Renal cortical epithelial cell (primary cell): ENCODE results near the gene NEK1. TPM values are rescaled to one million over a fixed set of nuclear protein-coding genes. Genes with fewer than 3 reads are reported as not detected.

ENCODE experiments used
- DNase-seq: peaks from one replicate; pipeline ENCODE4 v3.0.0-alpha.2; 2011; ENCODE audit warnings: low read depth
- total RNA-seq: library from RNA; depleted of rRNA; stranded (reverse); fragments of >200 nt; gene quantifications from 2 replicates; pipeline ENCODE4 v1.2.3, GENCODE V29; 2014

The NEK1 gene, protein sequence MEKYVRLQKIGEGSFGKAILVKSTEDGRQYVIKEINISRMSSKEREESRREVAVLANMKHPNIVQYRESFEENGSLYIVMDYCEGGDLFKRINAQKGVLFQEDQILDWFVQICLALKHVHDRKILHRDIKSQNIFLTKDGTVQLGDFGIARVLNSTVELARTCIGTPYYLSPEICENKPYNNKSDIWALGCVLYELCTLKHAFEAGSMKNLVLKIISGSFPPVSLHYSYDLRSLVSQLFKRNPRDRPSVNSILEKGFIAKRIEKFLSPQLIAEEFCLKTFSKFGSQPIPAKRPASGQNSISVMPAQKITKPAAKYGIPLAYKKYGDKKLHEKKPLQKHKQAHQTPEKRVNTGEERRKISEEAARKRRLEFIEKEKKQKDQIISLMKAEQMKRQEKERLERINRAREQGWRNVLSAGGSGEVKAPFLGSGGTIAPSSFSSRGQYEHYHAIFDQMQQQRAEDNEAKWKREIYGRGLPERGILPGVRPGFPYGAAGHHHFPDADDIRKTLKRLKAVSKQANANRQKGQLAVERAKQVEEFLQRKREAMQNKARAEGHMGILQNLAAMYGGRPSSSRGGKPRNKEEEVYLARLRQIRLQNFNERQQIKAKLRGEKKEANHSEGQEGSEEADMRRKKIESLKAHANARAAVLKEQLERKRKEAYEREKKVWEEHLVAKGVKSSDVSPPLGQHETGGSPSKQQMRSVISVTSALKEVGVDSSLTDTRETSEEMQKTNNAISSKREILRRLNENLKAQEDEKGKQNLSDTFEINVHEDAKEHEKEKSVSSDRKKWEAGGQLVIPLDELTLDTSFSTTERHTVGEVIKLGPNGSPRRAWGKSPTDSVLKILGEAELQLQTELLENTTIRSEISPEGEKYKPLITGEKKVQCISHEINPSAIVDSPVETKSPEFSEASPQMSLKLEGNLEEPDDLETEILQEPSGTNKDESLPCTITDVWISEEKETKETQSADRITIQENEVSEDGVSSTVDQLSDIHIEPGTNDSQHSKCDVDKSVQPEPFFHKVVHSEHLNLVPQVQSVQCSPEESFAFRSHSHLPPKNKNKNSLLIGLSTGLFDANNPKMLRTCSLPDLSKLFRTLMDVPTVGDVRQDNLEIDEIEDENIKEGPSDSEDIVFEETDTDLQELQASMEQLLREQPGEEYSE (N-terminal part only)
- 10.9 and 20.2 TPM in 2 replicates for total RNA-seq

DNA sequence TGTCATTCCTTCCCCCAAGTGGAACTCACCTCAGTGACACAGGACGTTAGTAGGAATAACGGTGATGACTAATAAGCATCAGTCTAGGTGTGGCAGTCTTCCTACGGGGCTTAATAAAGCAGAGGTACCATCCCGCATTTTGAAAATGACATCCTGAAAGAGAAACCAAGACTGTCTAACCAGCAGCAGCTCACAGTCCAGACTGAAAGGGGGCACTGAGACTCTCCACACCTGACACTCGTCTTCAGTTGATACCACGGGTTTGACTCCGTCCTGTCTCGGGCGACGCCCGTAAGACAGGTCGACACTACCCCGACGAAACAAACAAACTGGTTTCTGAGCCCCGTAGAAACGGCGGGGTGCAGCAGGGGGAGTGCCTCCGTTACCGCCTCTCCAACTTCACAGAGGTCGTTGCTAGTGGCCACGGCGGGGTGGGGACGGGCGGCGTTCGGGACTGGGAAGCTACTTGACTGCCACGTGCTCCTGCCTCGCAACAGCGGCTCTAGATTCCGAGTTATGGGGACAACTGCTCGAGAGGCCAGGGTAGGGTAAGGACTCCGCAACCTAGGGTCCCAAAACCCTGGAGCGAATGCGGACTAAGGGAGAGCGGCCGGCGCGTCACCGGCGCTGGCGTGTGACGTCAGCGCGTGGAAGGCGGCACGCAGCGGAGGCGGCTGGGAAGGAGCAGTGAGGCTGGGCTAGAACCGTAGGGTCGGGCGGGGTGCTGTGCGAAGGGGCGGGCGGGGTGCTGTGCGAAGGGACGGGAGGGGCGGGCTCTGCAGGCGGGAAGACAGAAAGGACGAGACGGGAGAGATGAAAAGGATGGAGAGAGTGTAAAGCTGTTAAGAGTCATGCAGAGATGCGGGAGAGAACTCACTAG is at the start of gene NEK1:
TSS of gene NEK1 (minus strand) at position 593 of the 880 bp plus-strand sequence. CDS start 9,953 bp downstream, outside the sequence.
- DNase-seq = peak; percentile 56

DNA sequence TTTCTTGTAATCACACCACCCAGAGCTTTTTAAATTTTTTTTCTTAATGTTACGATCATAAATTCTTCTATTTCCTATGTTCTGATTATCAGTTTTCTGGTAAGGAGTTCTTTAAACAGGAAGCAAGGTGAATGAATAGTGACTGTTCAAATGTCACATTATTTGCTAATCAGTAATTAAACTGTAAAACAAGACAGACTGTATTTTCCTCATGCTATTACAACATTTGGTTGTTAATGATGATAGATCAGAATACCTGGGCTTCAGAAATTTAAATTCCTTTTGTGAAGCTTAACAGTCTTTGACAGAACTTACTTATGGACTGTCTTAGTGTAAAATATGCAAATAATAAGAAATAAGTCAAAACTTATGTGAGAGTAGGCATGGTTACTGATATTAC is 49.4 kb upstream of the NEK1 start:
- peak; percentile 21 for DNase-seq

DNA sequence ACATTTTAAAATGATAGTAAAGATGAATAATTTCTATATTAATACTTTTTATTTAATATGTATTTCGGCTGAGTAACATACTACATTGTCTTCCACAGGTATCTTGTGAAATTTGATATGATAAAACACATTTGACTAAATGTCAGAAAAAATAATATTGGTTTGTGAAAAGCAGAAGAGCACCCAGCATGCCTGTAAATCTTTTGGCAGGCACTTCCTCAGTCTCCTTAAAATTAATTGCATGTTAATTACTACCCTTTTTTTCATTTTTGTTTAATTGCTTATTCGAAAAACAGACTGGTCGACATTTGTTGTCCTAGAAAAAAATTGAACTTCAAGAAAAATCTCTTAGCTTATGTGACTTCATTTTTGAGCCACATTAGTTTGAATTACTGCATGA is 48.5 kb upstream of the NEK1 start:
- DNase-seq = no peak

DNA sequence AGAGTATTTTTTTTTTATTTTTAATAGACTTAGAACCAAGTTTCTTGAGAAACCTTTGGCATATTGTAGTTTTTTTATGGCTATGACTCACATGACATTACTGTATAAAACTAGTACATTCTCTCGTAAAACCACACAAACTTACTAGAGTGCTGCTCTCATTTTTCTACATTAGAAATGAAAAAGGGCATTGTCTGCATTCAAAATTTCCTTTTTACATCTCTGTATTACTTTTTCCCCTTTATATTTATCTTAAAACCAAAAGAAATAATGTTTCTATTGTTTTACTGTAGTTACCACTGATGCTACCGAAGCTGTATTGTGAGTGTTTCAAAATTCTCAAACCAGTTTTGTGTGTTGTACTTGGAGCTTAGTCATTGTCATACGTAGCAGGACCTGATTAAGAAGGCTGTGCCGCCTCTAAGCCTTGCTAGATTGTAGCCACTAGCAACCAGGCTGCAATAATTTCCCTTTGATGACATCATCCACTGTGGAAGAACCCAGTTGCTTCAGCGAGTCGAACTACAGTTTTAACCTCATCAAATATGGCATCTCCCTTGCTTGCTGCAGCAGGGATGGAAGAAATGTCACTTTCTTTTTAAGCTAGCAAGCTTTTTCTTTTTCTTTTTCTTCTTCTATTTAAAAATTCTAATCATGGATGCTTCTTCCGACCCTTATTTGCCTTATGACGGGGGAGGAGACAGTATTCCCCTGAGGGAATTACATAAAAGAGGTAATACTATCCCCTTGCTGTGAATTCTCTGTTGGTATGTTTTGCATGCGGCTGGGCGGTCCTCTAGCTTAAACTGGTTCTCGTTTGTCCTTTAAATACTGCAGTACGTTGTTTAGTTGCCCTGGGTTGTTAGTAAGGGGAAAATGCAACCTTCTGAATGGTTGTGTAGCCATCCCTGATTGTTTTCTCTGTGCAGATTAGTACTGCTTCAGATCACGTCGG is 47.6 kb upstream of the NEK1 start:
- peak; percentile 99 for DNase-seq

DNA sequence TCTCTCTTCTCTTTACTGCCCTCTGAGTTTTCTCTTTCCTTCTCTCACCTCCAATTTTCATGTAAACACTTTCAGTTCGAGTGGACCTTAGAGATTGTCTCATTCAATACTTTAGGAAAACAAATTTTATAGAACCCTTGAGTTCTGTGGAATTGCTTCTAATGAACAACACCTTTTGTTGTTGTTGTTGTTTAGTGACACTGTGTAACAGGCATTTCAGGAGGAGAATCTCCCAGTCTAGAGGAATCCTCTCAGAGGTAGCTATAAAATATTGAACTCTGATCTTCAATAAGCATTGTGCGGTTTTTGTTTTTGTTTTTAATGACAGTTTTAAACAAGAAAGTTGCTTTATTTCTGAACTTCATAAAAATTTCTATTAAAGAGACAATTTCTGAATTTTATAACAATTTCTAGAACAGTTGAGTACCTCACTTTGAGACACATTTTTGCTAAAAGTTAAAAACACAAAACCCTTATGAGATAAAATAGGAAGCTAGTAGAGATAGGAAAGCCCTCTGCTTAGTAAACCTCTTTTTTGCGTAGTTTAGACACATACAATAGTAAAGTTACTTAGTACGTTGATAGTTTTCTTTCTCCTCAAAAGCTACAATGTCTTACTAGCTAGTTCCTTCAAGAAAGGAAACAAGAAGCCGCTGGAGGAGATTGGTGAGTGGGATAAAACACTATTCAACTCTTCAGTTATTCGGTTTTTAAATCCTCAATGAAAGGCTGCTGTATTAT is 46.8 kb upstream of the NEK1 start:
- no peak for DNase-seq

DNA sequence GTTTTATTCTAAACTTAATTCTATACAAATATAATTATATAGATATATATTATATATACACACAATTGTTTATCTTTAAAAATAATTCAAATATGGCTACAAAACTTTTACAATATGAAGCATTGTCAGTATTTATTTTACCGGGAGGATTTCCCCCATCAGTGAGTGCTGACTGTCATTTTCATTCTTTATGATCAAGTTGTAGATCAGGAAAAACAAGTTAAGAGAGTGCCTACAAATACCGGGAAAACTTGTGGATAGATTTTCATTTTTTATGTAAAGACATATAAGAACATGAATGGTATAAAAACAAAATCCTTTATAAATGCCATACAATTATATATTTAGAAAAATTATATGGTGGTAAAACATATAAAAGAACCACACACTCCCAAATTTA is 45.8 kb upstream of the NEK1 start:
- DNase-seq = no peak

DNA sequence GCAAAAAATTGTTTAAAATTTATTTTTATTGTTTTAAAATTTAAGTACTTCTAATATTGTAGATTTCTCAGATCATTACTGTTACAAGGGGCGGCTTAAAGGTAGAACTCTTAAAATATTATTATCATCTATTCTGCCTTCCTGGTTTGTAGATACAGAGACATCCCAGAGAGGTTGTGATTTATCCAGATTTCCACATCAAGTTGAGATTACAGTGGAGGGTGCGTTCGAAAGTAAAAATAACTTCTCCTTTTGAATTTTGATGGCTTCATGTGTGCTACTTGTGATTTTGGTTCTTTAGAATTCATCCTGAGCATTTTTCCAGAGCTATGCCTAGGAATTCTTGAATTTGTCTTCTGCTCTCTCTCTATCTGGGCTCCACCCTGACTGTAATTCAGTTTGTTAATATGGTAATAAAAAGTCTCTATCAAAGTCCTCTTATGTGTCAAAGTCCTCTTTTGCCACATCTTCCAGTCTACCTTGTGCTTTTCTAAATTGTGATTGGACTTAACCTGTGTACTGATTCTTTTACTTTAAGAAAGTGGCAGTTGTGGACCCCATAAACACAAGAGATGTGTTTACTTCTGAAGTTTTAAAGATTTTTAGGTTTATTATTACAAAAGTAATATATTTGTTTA is 45.2 kb upstream of the NEK1 start:
- DNase-seq = no peak

DNA sequence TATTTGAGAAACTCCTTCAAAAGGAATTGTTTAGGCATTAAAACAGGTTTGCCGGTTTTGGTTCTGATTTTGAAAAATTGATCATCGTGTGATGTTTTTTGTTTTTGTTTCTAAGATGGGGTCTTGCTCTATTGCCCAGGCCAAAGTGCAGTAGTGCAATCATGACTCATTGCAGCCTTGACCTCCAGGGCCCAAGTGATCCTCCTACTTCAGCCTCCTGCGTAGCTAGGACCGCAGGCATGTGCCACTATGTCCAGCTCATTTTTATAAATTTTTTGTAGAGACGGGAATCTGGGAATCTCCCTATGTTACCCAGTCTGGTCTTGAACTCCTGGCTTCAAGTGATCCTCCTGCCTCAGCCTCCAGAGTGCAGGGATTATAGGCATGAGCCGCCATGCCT is 43.0 kb upstream of the NEK1 start:
- DNase-seq = no peak

DNA sequence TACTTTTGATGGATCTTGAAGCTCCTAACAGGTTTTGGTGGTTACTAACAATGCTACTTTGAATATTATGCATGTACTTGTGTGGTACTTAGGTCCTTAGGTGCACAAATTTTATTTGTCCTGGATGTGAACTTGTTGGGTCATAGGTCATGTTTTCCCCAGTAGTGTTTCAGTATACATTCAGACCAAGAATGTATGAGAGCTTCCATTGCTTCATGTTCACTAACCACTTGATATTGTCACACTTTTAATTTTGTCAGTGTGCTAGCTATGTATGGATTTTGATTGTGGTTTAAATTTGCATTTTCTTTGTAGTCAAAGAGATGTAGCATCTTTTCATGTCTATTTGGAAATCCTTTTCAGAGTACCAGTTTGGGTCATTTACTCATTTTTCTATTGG is 40.2 kb upstream of the NEK1 start:
- no peak for DNase-seq

DNA sequence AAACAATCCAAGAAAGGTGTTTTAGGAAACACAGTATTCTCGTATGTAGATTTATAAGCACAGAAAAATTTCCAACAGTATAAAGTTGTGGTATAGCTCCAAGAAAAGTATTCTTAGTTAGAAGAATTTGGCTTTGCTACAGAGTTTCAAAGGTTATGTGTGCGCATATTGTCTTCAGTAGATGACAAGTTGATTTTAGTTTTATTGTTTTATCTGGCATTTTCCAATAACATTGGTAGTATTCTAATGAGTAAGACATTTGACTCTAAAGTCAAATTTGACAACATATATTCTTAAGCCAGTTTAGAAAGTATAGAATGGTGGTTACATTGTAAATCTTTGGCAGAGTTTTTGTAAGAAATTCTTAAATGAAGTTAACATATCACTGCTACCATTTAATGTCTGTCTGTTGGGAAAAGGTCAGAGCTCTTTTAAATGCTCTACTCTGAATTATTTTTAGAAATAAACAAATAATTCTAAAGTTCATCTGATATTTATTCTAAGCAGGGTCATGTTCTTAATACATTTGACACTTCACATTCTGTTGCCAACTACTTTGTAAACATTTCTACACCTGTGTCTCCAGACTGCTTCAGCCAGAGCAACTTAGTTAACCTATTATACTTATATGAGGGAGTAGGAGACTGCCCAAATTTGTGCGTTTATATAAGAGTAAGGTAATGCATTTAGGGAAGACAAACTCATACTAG is 38.0 kb upstream of the NEK1 start:
- no peak for DNase-seq

DNA sequence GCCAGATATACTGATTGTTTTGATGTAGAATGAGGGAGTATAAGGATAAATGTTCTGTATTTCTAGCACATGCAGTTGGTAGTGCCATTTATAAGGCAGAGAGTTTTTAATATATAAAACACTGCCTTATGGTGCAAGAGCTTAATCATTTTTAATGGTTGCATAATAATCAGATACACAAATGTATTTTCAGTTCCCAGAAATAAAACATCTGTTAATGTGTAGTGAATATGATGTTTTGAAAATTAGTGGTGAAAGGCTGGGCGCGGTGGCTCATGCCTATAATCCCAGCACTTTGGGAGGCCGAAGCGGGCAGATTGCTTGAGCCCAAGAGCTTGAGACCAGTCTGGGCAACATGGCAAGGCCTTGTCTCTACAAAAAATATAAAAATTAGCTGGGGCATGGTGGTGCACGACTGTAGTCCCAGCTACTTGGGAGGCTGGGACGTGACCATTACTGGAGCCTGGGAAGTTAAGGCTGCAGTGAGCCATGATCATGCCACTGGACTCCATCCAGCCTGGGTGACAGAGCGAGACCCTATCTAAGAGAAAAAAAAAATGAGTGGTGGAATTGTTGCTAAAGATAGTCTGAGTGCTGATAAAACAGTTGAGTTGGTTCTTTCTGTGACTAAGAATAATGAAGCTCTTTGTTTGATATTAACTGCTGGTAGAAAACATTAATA is 37.3 kb upstream of the NEK1 start:
- peak; percentile 57 for DNase-seq

DNA sequence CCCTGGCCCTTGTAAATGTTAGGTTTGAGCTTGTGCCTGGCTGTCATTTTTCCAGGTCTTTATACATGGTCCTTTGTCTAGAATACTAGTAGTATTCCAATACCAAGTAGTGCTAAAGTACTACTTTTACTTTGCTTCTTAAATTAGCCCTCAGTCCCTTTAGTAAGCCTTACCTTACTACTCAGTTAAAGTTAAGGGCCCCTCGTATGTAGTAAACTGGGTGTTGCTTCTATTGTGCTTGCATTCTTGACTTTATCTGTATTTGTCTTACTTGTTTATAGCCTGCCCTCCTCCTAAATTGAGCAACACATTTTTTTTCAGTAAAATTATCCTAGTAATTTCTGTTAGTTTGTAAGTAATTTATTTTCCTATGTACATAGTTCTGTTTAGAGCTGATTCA is 33.2 kb upstream of the NEK1 start:
- DNase-seq = no peak

DNA sequence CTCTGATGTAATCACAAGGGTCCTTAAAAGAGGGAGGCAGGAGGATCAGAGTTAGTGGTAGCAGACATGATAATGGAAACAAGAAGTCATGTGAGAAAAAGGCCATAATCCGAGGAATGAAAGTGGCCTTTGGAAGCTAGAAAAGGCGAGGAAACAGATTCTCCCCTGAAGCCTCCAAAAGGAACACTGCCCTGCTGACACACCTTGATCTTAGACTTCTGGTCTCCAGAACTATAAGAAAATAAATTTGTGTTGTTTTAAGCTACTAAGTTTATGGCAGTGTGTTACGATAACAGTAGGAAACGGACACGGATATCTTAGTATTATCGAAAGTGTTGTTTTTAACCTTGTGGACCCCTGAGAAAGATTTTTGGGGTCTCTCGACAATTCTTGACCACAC is 32.4 kb upstream of the NEK1 start:
- DNase-seq = no peak

DNA sequence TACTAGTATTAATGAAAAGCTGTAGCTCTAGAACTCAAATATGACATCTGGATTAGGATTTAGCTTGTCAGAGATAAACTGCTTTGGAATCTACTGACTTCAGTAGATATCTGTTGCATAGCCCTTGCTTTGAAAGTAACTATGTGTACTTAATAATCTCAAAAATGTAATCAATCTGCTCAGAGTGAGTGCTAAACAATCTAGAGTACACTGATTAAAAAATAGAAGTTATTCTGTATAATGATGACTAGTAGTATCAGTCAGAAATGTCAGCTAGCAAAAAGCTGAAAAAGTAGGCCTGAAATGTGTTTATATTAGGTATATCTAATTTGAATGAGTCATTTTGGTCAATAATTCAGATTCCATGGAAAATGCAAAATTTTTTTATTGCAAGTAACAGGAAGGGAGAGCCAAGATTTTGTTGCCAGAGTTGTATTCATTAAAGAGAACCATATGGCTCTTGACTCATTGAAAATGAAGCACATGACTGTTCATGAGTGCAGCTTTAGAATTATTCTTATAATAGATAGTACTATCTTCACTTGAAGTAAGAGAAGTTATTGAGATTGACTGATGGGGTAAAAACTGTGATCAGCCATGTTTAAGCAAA is 28.0 kb upstream of the NEK1 start:
- no peak for DNase-seq

DNA sequence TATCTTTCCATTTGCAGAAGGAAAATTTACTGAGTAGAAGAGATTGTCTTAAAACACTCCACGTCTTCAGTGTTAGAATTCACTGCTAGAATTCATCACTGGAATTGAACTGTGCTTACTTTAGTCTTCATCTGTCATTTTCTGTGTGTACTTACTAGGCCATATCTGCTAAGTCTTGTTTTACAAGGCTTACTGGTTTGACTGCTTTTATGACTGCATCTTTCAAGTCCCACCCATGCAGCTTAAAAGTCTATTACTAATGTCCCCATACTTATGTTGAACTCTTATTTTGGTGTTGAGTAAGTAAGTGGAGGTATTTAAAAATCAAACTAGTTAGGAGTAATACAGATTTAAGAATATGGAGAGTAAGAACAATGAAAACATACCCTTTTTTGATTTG is 22.6 kb upstream of the NEK1 start:
- DNase-seq = peak; percentile 53

DNA sequence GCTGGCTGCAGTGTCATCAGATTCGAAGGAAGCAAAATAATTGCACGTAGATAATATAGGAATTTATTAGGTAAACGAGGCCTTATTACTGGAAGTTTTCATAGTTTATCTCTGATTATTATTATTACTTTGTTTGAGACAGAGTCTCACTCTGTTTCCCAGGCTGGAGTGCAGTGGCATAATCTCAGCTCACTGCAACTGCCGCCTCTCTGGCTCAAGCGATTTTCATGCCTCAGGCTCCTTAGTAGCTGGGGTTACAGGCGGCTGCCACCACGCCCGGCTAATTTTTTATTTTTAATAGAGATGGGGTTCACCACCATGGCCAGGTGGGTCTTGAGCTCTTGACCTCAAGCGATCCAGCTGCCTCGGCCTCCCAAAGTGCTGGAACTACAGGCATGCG is 20.5 kb upstream of the NEK1 start:
- no peak for DNase-seq

DNA sequence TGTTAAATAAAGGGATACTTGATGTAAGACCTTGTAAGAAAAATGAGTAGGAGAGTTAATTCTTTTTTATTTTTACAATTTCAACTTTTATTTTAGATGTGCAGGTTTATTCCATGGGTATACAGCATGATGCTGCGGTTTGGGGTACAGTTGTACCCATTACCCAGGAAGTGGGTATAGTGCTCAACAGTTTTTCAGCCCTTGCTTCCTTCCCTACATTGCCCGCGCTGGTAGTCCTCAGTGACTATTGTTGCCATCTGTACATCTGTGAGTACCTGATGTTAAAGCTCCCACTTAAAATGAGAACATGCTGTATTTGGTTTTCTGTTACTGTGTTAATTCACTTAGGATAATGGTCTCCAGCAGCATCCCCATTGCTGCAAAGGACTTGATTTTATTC is 17.7 kb upstream of the NEK1 start:
- no peak for DNase-seq
